GM19468 (cell line): Measurements from ENCODE around the gene BCL7B.
"Not testable (repeated sequence)": the region's sequence is repeated elsewhere in the genome, so short reads cannot be mapped to it uniquely, and the experiment has no call there.

ENCODE experiments used
- ATAC-seq: cut with Tn5 transposase; IDR thresholded peaks from one replicate; pipeline ENCODE4 v1.9.1; 2021; ENCODE audit warnings: mild to moderate bottlenecking, moderate library complexity, moderate number of reproducible peaks; ENCODE audit not compliant: unreplicated experiment; ENCODE audit errors: extremely low read depth

BCL7B gene

DNA sequence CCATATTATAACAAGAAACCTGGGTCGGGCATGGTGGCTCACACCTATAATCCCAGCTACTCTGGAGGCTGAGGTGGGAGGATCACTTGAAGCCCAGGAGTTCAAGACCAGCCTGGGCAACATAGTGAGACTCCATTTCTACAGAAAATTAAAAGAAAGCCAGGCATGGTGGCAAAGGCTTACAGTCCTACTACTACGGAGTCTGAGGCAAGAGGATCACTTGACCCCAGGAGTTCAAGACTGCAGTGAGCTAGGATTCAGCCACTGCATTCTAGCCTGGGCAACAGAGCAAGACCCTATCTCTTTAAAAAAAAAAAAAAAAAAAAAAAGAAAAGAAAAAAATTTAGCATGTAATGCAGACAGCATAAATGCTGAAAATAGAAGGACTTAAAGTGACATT is 19.0 kb downstream of the BCL7B start:
- not testable (repeated sequence) for ATAC-seq

GRCh38 chr7:73537051-73537450 is 20.4 kb downstream of the BCL7B start:
- no peak for ATAC-seq

DNA sequence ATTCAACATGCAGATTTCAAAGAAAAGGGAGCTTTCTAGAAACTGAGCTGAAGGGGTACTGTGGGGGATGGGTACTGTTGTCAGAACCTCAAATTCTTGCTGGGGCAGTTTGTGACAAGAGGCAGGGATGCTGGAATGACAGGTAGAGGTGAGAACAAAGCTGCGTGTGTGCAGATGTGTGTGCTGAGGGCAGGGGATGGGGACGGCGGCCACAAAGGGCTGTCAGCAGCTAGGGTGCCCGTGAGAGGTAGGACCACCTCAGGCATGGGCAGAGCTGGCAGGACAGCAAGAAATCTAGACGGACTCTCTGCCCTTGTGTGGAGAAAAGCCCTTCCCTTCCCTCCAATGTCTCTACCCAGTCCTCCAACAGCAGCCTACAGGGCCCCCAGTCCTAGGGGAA is 21.0 kb downstream of the BCL7B start:
- no peak for ATAC-seq

DNA sequence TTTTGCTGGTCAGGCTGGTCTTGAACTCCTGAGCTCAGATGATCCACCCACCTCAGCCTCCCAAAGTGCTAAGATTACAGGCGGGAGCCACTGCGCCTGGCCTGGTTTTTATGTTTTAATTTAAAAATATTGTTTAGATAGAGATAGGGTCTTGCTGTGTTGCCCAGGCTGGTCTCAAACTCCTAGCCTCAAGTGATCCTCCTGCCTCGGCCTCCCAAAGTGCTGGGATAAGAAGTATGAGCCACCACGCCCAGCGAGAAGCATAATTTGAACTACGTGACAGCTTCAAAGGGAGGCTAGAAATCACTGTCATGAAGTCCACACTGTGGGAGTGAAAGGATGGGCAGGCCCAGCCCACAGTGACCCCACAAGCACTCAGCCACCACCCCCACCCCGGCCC is 21.6 kb downstream of the BCL7B start:
- not testable (repeated sequence) for ATAC-seq

- no peak for ATAC-seq
These were observed 23.7 kb downstream of the BCL7B start for GRCh38 chr7:73533742-73534141.

DNA sequence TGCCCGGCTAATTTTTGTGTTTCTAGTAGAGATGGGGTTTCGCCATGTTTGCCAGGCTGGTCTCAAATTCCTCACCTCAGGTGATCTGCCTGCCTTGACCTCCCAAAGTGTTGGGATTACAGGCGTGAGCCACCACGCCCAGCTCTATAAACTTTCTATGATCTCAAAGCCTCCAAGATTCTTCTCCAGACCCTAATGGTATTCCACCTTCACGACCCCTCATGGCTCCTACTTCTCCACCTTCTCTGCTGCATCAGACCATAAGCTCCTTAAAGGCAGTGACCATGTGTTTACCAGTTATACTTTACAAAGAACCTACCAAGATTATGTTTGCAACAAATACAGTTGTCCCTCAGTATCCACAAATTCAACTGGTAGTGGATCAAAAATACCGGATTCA is 25.3 kb downstream of the BCL7B start:
- ATAC-seq: no peak

DNA sequence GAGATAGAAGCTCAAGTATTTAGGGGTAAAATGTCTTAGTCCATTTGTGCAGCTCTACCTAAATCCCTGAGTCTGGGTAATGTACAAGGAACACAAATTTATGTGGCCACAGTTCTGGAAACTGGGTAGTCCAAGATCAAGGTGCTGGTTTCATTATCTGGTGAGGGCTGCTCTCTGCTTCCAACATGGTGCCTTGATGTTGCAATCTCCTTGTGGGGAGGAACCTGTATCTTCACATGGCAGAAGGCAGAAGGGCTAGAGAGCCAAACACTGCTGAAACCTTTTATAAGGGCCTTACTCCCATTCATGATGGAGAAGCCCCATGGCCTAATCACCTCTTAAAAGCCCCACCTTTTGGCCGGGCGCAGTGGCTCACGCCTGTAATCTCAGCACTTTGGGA is 26.7 kb downstream of the BCL7B start:
- no peak for ATAC-seq

DNA sequence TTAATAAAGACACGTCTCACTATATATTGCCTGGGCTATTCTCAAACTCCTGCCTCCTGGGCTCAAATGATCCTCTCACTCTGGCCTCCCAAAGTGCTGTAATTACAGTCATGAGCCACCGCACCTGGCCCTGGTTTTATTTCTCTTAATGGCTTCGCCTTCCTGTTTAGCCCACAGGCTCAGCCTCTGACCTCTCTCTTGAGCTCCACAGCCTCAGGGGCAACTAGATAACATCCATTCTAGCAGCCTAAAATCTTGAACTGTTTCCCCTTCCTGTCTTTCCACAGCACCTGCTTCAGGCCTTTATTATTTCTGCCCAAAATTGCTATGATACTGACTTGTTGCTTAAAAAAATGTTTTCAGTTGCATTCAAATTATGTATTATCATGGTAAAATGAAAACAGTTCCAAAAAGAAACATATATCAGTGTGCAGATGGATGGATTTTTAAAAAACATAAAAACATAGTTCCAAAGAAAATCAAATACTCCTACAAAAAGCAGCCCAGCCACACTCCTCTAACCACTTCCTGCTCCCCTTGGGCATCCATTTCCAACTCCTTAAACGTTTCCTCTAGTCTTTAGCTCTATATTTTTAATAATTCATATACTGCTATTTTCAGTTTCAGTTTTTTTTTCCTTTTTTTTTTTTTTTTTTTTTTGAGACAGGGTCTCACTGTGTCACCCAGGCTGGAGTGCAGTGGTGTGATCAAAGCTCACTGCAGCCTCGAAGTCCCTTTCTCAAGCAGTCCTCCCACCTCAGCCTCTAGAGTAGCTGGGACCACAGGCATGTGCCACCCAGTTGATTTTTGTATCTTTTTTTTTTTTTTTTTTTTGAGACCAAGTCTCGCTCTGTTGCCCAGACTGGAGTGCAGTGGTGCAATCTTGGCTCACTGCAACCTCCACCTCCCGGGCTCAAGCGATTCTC is 30.3 kb downstream of the BCL7B start:
- ATAC-seq: no peak

DNA sequence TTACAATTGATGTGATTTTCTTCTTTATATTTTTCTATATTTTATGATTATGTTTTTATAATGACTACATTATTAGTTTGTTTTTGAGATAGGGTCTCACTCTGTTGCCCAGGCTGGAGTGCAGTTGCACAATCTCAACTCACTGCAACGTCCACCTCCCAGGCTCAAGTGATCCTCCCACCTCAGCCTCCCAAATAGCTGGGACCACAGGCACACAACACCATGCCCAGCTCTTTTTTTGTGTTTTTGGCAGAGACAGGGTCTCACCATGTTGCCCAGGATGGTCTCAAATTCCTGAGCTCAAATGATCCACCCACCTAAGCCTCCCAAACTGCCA is 31.4 kb downstream of the BCL7B start:
- ATAC-seq: not testable (repeated sequence)

DNA sequence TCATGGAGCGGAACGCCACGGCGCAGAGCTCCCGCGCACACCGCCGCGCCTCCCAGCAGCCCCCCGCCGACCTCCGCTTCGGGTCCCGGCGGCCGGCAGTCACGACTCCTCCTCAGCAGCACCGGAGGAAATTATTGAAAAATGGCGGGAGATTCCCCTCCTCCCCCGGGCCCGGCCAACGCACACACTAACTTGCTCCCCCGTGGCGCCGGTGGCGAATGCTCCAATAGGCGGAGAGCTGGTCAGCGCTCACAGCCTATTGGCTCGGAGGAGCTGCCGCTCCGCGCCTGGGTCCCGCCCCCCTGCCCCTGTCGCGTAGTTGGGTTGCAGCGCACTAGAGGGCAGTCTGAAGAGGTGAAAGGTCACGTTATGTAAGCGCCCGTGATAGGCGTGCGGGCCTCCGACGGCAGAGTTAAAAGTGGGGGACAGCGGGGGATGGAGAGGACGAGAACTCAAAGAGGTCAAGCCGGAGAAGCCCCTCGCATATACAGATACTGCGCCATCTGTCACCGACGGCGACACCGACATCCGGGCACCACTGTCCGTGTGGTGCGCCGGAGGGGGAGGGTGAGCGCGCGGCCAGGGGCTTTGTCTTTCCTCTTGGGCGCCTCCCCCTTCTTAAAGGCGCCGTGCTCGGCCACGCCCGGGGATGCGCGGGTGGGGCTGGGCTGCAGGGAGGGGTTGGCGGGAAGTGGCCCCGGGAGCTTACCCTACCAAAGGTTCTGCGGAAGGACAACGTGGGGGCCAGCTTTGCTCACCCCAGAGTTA is 35.2 kb downstream of the BCL7B start, which contains the start of gene BAZ1B:
Gene BAZ1B (minus strand): TSS at position 189 of the 768 bp plus-strand sequence. CDS start 360 bp downstream, outside the sequence.
- peak; percentile 84 for ATAC-seq

DNA sequence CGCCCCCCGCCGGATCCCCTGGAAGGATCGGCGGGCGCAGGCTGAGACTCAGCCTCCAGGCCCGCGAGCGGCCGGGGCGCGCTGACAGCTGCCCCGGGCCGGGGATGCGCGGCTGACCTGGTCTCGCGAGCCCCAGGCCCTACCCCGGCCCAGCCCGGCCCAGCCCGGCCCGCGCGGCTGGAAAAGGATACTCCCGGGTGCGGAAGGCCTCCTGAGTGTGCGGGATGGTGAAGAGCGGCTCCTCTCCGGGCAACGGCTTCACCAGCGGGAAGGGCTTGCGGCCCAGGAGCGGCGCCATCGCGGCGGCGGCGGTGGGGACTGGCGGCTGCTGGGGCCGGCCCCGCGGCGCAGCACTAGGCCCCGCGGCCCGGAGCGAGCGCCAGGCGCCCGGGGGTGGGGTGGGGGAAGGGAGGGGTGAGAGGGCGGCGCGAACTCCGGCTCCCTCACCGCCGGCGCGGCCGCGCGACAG is 35.8 kb downstream of the BCL7B start:
- ATAC-seq: peak; percentile 5

- ATAC-seq: no peak
These were observed 36.5 kb downstream of the BCL7B start for GRCh38 chr7:73520673-73521635.

- ATAC-seq: no peak
These were observed 37.4 kb downstream of the BCL7B start for GRCh38 chr7:73519867-73520672.

DNA sequence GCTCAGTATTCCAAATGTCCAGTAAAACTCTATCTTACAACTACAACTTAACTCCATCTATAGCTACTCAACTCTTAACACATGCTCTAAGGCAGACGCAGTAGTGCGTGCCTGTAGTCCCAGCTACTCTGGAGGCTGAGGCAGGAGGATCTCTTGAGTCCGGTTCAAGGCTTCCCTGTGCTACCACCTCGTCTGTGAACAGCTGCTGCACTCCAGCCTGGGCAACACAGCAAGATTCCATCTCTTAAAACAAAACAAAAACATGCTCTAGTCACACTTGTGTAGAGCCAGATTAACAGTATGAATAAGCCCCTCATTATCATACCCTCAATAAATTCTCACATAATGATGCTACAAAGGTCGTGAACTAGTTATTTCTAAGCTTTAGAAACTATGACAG is 39.0 kb downstream of the BCL7B start:
- ATAC-seq: no peak

DNA sequence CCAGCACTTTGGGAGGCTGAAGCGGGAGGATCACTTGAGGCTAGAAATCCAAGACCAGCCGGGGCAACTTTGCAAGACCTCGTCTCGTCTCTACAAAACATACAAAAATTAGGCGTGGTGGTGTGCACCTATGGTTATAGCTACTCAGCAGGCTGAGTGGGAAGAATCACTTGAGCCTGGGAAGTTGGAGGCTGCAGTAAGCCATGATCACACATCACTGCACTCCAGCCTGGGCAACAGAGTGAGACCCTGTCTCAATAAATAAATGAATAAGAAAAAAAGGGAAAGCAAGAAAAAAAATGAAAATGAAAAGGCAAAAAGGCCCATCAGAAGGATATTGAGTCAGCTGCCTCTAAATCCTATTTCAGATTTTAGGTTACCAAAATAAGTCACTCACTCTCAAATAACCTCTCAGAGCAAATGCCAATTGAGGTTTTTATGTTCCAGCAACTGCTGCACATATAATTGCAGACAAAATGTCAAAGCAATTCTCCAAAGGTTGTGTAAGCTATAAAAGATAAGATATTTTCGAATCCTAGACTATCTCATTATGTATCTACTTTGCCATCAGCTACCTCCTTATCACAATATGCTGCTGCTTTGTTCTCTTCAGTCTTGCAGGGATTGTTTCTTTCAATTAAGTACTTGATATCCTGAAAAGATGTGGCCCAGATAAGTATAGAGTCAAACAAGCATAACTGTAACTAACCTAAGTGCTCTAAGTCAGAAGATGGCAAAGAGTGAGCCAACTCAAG is 40.1 kb downstream of the BCL7B start:
- ATAC-seq: no peak

- ATAC-seq: no peak
These were observed 42.3 kb downstream of the BCL7B start for GRCh38 chr7:73515178-73515577.

GRCh38 chr7:73512018-73512780 is 45.3 kb downstream of the BCL7B start:
- no peak for ATAC-seq

DNA sequence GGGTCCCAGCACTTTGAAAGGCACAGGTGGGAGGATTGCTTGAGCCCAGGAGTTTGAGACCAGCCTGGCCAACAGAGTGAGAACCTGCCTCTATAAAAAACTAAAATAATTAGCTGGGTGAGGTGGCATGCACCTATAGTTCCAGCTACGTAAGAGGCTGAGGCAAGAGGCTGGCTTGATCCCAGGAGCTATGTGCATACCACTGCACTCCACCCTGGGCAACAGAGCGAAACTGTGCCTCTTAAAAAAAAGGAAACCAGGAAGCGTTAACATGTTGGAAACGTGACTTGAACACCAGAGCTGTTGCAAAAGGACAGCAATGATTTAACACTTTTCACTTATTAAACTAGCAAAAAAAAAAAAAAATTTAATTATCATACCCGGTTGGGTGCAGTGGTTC is 48.0 kb downstream of the BCL7B start:
- no peak for ATAC-seq
